Body of pancreas (tissue), 4 donors: ENCODE measurements around the gene SLC3A2. TPM values are rescaled to one million over a fixed set of nuclear protein-coding genes. Genes with fewer than 3 reads are reported as not detected.

Experiments
- ATAC-seq: fragments of 150-250 bp; one replicate; pipeline ENCODE4 v1.9.1; 2016
- DNase-seq, 4 donors: peaks; one replicate each; pipeline ENCODE4 v3.0.0-alpha.2; 2019
- H3K27ac ChIP-seq, 4 donors: fragments of 200-600 bp; sonication (generic); 1 replicate in 3 of 4; 2 replicates in 1 of 4; pipeline versions ENCODE4 v1.5.1 to v1.6.1; 2016 to 2019; ENCODE audit warnings: mild to moderate bottlenecking in 1 of 4, mixed read lengths in 1 of 4, moderate library complexity in 1 of 4
- H3K27me3 ChIP-seq, 2 donors: fragments of 200-600 bp; sonication (generic); one replicate each; pipeline ENCODE4 v1.6.0; 2016; ENCODE audit warnings: mild to moderate bottlenecking in 1 of 2
- H3K36me3 ChIP-seq, 2 donors: fragments of 200-600 bp; sonication (generic); replicated peaks in 1 of 2; 2 replicates each; pipeline ENCODE4 v1.5.1; 2016; ENCODE audit warnings: low read depth in 2 of 2; ENCODE audit not compliant: insufficient read depth in 1 of 2
- H3K4me1 ChIP-seq: fragments of 200-600 bp; sonication (generic); one replicate; pipeline ENCODE4 v1.6.0; 2016
- H3K4me3 ChIP-seq, 2 donors: fragments of 200-600 bp; sonication (generic); 1 replicate in 1 of 2; 2 replicates in 1 of 2; pipeline ENCODE4 v1.5.1; 2016 to 2019
- H3K9me3 ChIP-seq, 3 donors: fragments of 200-600 bp; sonication (generic); 1 replicate in 2 of 3; 2 replicates in 1 of 3; pipeline ENCODE4 v1.5.1; 2016
- CTCF ChIP-seq, 7 experiments: fragments of 450-650 bp in 4 of 7; fragments of 200-600 bp in 3 of 7; sonication (generic) in 3 of 7; IDR thresholded peaks; one replicate each; pipeline ENCODE4 v1.5.1; 2016 to 2019; ENCODE audit warnings: antibody characterized with exemption in 7 of 7
- POLR2A ChIP-seq, 3 donors: fragments of 450-650 bp; IDR thresholded peaks; one replicate each; pipeline ENCODE4 v1.6.1; 2016; ENCODE audit warnings: antibody characterized with exemption in 3 of 3, mild to moderate bottlenecking in 2 of 3
- WGBS, 2 donors: methylation state at CpG; one replicate each; pipeline ENCODE4 v1.1.5; 2017; 5-methylcytosine and 5-hydroxymethylcytosine counted together
- intact Hi-C: fragments of 100-400 bp; cut with DNase I; formaldehyde crosslinking; loops from one replicate; pipeline ENCODE4 v1.15.1; 2023
- total RNA-seq, 2 donors: library from RNA; depleted of rRNA; stranded (reverse); fragments of >200 nt; gene quantifications; one replicate each; pipeline ENCODE4 v1.1.0, GENCODE V29; 2016

SLC3A2 gene
- total RNA-seq, 2 donors from 2014 or later, result 75.5 to 108 TPM

- no peak for TF ChIP-seq CTCF (IDR thresholded peaks at IDR 0.05)
- TF ChIP-seq POLR2A (IDR thresholded peaks at IDR 0.05), result no peak
- Histone ChIP-seq H3K27ac (peak overlapping the region in 1 of 4 donors; percentile 10), H3K4me3 (no peak overlapping the region), H3K27me3 (no peaks in the 10 kb centered on the region), H3K9me3 (no peaks in the 10 kb centered on the region), H3K4me1 (peaks cover 41% of the 10 kb centered on the region), H3K36me3 (peaks cover 5 to 14% of the 10 kb centered on the region in 2 donors)
- no peak for DNase-seq
- intact Hi-C loops, result no loop called here
- ATAC-seq, result no peak
- 54 to 56% methylated on average over 7 of the region's 7 CpGs for WGBS, 2 donors
Observed at GRCh38 chr11:62853279-62853965, 27.3 kb upstream of the SLC3A2 start.

GRCh38 chr11:62854013-62854824, 26.5 kb upstream of the SLC3A2 start:
- WGBS, 2 donors, result 5 to 12% methylated on average over 8 of the region's 8 CpGs
- peak overlapping the region in 3 of 4 donors; percentile 10 to 91 (median 73) for H3K27ac ChIP-seq
- H3K4me1 ChIP-seq, result peaks cover 41% of the 10 kb centered on the region
- peak overlapping the region in 1 of 2 donors; percentile 68 for H3K4me3 ChIP-seq
- no peaks in the 10 kb centered on the region for H3K9me3 ChIP-seq
- DNase-seq (no peak), ATAC-seq (no peak)
- intact Hi-C loops, result no loop called here
- peaks cover 5 to 14% of the 10 kb centered on the region in 2 donors for H3K36me3 ChIP-seq
- no peaks in the 10 kb centered on the region for H3K27me3 ChIP-seq
- TF ChIP-seq CTCF (IDR thresholded peaks at IDR 0.05), result no peak
- no peak for TF ChIP-seq POLR2A (IDR thresholded peaks at IDR 0.05)

- Histone ChIP-seq H3K4me1 (peaks cover 48% of the 10 kb centered on the region), H3K4me3 (peak overlapping the region; percentile 39 to 68), H3K27ac (peak overlapping the region in 3 of 4 donors; percentile 73 to 91 (median 89)), H3K9me3 (no peaks in the 10 kb centered on the region), H3K36me3 (peaks cover 5 to 14% of the 10 kb centered on the region in 2 donors), H3K27me3 (no peaks in the 10 kb centered on the region)
- ATAC-seq (no peak), DNase-seq (no peak)
- intact Hi-C loops, result no loop called here
- WGBS, 2 donors, result 2% methylated on average over 12 to 15 of the region's 15 CpGs
- no peak for TF ChIP-seq POLR2A (IDR thresholded peaks at IDR 0.05)
- no peak for TF ChIP-seq CTCF (IDR thresholded peaks at IDR 0.05)
Observed at GRCh38 chr11:62854825-62855570, 25.7 kb upstream of the SLC3A2 start.

GRCh38 chr11:62855571-62856332, 24.9 kb upstream of the SLC3A2 start:
- Histone ChIP-seq H3K27me3 (no peaks in the 10 kb centered on the region), H3K9me3 (no peaks in the 10 kb centered on the region), H3K4me1 (peaks cover 55% of the 10 kb centered on the region), H3K4me3 (peak overlapping the region; percentile 50 to 68), H3K27ac (peak overlapping the region; percentile 84 to 91 (median 88)), H3K36me3 (peaks cover 5 to 14% of the 10 kb centered on the region in 2 donors)
- whole genome bisulfite sequencing, 2 donors, result 0 to 1% methylated on average over 34 to 54 of the region's 54 CpGs
- peak; percentile 99 for ATAC-seq
- peak; percentile 97 to 99 (median 98) for DNase-seq
- intact Hi-C loops, result no loop called here
- TF ChIP-seq POLR2A (IDR thresholded peaks at IDR 0.05) (peak; percentile 89 to 100 (median 99)), CTCF (IDR thresholded peaks at IDR 0.05) (peak in 1 of 7 experiments; percentile 26)
